M059J (cell line): ENCODE measurements around the gene RNF224. TPM values are rescaled to one million over a fixed set of nuclear protein-coding genes. Genes with fewer than 3 reads are reported as not detected.
A peak's percentile ranks its signal among the peaks of the same experiment; 100 is the strongest.
"Not testable (repeated sequence)": the region's sequence is repeated elsewhere in the genome, so short reads cannot be mapped to it uniquely, and the experiment has no call there.

ENCODE experiments used
- DNase-seq: peaks from one replicate; pipeline ENCODE4 v3.0.0-alpha.2; 2012; ENCODE audit warnings: low read depth
- total RNA-seq: library from RNA; depleted of rRNA; stranded (reverse); fragments of >200 nt; shearing (Covaris generic); gene quantifications from 2 replicates; pipeline ENCODE4 v1.2.3, GENCODE V29; 2014

RNF224 gene
- total RNA-seq, 1 experiment from 2014 or later: not detected

GRCh38 chr9:137240841-137241489 lies 13.7 kb downstream of the RNF224 start, which contains the start of gene TUBB4B:
TSS of gene TUBB4B (plus strand) at chr9:137241287. CDS start at chr9:137241361, 74 bp downstream.
- DNase-seq: peak; percentile 100

- peak; percentile 58 for DNase-seq
These were observed 14.4 kb downstream of the RNF224 start for GRCh38 chr9:137241490-137242268.

GRCh38 chr9:137242269-137243203 lies 15.2 kb downstream of the RNF224 start:
- no peak for DNase-seq

GRCh38 chr9:137243266-137243625 lies 15.9 kb downstream of the RNF224 start:
- not testable (repeated sequence) for DNase-seq

GRCh38 chr9:137243626-137244485 lies 16.6 kb downstream of the RNF224 start:
- DNase-seq: peak; percentile 62

GRCh38 chr9:137244486-137245449 lies 17.5 kb downstream of the RNF224 start:
- no peak for DNase-seq

- no peak for DNase-seq
These were observed 18.4 kb downstream of the RNF224 start for GRCh38 chr9:137245450-137246421.

GRCh38 chr9:137247135-137247915 lies 20.0 kb downstream of the RNF224 start:
- no peak for DNase-seq

GRCh38 chr9:137247916-137248175 lies 20.5 kb downstream of the RNF224 start:
- no peak for DNase-seq

GRCh38 chr9:137250329-137251193 lies 23.3 kb downstream of the RNF224 start:
- no peak for DNase-seq

GRCh38 chr9:137251194-137251461 lies 23.8 kb downstream of the RNF224 start, which contains the start of gene STPG3:
TSS of gene STPG3 (plus strand) at chr9:137251286. CDS start at chr9:137251287, 1 bp downstream.
- no peak for DNase-seq

GRCh38 chr9:137251490-137252268 lies 24.4 kb downstream of the RNF224 start:
- no peak for DNase-seq

GRCh38 chr9:137252555-137253506 lies 25.5 kb downstream of the RNF224 start:
- no peak for DNase-seq

- peak; percentile 26 for DNase-seq
These were observed 26.7 kb downstream of the RNF224 start for GRCh38 chr9:137253717-137254623.
